ENCODE data around the gene WWP2.
"Not testable (repeated sequence)": the region's sequence is repeated elsewhere in the genome, so short reads cannot be mapped to it uniquely, and the experiment has no call there.

WWP2 gene

DNA sequence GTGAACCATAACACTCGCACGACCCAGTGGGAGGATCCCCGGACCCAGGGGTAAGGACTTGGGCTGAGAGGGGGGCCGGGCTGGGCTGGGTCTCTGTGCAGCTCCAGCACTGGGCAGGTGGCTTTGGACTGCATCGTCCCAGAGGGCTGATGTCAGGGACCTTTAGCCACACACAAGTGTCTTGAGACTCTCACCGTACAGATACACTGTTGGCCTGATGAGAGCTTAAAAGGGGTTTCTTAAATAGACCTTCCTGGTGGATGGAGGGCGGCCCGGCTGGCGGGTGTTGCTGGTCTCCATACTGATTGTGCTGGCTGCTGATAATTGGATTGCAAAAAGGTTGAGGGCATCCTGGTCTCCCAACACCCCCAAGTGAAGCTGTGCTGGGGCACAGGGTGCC is 167.3 kb downstream of the WWP2 start:
- no peak for DNase-seq

DNA sequence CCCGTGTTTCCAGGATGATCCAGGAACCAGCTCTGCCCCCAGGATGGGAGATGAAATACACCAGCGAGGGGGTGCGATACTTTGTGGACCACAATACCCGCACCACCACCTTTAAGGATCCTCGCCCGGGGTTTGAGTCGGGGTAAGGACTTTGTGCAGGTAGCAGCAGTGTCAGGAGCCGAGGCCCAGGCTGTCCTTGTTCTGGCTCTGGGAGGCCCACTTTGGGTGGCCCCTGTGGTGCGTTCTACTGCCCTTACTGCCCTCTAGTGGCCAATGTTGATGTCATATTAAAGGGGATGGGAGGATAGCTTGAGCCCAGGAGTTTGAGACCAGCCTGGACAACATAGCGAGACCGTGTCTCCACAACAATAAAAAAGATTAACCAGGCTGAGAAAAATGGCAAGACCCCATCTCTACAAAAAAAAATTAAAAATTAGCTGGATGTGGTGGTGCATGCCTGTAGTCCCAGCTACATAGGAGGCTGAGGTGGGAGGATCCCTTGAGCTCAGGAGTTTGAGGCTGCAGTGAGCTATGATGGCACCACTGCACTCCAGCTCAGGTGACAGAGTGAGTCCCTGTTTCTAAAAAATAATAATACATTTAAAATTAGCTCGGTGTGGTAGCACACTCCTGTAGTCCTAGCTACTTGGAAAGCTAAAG is 168.1 kb downstream of the WWP2 start:
- DNase-seq: no peak

DNA sequence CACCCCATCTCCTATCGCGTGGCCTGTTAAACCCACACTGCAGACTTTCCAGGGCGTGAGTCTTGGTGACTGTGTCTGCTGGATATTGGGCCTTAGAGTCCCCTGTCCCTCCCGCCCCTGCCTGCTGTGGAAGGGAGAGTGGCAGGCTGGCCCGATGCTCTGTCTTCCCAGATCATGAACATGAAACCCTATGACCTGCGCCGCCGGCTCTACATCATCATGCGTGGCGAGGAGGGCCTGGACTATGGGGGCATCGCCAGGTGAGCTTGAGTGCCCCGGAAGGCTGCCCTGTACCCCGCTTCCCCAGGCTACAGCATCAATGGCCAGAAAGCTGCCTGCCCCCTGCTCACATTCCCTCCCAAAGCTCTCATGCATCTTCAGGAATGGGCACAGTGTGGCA is 169.5 kb downstream of the WWP2 start:
- DNase-seq: no peak

DNA sequence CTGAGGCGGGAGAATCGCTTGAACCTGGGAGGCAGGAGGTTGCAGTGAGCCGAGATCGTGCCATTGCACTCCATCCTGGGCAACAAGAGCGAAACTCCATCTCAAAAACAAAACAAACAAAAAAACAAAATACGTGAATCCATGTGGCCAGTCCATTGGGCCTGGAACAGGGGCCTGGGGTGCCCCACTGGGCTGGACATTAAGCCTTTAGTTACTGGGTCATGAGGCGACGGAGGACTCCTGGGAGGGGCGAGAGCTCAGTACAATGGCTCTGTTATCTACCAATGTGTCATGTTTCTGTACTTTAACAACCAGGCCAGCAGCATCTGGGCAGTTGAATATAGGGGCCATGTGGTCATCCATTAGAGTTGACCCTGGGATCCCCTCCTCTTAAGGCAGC is 170.1 kb downstream of the WWP2 start:
- DNase-seq: no peak

DNA sequence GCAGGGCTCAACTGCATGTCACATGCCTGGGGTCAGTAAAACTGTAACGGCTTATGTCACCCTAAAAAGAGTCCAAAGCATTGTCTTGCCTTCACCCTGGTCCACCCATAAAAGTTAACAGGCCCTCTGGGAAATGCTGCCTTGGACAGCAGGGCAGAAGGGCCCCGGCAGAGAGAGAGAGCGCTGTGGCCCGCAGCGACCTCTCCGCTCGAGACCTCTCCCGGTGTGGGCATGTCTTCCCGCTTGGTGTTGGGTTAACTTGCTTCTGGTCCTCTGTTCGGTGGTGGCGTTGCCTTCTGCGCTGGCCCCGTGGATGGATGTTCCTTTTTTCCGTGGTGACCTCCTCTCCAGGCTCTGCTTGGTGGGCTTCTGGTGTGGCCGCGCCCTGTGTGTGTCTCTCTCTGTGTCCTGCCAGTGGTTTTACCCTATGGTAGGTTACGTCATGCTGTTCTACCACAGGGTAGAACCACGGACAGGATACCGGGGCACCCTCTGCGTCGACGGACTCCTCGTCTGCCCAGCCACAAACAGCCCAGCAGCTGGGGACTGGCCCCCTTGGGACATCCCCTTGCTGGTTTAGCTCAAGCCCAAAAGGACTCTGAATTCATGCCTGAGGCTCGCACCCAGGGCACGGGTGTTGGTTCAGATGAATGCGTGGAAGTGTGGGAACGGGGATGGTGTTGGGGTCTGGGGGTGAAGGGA is 170.7 kb downstream of the WWP2 start:
- no peak for DNase-seq

DNA sequence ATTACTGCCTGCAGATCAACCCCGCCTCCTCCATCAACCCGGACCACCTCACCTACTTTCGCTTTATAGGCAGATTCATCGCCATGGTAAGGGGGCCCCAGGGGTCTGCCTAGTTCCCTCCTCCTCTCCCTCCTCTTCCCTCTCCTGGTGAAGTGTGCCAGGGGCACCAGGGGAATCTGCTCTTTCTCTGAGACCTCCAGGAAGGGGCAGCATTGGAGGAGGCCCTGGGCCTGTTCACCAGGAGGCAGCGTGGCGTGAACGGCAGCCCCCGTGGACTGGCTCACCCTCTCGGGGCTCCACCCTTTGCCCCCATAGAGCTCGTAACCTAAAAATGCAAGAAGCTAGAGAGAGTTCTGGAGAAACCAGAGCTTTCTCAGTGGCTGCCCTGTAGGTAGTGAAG is 171.9 kb downstream of the WWP2 start:
- DNase-seq: no peak

DNA sequence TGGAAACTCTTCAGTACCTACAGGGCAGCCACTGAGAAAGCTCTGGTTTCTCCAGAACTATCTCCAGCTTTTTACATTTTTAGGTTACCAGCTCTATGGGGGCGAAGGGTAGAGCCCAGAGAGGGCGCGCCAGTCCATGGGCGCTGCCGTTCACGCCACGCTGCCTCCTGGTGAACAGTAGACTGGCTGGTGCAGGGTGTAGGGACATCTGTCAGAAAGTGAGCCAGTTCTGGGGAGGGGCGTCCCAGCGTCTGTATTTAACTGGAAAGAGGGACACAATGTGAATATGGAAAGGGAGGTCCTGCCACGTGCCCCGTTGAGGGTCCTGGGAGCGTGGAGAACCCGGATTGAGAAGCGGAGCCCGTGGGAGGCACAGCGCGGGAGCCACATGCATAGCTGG is 172.6 kb downstream of the WWP2 start:
- no peak for DNase-seq

DNA sequence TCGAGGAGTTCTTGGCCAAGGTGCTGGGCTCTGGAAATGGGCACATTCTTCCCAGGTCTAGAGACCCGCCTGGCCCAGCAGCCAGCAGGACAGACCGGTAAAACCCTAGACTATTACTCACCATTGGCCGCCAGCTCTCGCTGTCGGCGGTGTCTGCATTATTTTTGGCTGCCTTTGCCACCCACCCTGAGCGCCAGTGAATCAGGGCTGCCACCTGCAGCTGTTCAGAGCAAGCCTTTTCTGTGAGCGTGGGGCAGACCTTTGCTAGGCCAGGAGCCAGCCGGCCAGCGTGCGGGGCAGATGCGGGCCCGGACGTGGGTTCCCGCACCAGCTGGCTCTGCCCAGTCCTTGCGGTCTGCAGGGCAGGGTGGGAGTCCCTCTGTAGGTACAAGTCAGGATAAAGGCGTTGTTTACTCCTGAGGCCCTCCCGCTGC is 173.2 kb downstream of the WWP2 start:
- DNase-seq: no peak

DNA sequence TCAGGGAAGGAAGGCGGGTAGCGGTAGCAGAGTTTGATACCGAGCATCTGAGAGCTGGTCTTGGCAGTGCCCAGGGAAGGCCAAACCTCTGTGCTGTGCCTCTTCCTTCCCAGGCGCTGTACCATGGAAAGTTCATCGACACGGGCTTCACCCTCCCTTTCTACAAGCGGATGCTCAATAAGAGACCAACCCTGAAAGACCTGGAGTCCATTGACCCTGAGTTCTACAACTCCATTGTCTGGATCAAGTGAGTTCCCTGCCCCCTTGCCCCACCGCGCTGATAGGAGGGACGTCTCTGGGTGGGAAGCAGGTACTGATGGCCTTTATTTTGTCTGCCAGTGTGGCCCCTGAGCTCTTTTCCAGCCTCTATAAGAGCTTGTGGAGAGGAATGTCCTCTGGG is 173.6 kb downstream of the WWP2 start:
- no peak for DNase-seq

DNA sequence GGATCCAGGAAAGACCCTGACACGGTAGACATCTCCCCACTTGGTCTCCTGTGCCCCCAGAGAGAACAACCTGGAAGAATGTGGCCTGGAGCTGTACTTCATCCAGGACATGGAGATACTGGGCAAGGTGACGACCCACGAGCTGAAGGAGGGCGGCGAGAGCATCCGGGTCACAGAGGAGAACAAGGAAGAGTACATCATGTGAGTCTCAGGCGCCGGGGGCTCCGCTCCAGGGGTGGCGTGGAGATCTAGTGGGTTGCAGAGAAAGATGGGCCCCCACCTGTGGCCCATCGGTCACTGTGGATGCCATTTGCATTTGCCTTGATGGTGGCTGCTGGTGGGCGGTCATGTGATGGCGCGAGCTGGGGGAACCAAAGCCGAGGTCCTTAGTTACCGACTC is 174.1 kb downstream of the WWP2 start:
- no peak for DNase-seq

DNA sequence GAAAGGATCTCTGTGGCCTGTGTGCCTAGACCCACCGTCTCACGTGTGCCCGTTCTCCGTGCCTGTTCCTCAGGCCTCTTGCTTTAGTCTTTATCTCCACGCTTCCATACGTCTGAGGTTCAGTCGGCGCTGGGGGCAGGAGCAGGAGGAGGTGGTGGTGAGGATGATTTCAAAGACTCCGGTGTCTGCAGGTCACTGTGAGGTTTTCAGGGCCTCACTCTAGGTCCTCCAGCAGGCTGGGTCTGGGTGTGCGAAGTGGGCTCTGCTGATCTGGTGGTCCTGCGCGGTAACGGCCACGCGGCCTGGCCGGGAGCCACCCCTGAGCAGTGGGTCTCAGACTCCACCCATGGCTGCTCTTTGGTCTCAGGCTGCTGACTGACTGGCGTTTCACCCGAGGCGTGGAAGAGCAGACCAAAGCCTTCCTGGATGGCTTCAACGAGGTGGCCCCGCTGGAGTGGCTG is 174.6 kb downstream of the WWP2 start:
- no peak for DNase-seq

DNA sequence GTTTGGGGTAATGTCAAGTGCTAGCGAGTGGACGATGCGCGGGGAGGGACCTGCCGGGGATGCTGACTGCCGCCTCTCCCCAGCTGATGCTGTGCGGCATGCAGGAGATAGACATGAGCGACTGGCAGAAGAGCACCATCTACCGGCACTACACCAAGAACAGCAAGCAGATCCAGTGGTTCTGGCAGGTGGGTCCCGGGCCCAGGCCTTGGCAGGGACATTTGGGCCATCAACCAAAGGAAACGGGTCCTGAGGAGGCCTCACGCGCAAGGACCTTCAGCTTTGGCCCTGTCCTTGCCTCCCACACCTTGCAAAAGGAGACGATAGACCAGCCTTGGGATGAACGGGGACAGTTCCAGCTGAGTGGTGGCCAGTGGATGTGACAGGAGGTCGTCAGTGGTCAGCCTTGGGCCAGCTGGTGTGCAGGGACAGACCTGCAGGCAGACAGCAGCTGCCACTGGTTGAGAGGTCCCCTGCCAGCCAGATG is 175.4 kb downstream of the WWP2 start:
- DNase-seq: no peak

DNA sequence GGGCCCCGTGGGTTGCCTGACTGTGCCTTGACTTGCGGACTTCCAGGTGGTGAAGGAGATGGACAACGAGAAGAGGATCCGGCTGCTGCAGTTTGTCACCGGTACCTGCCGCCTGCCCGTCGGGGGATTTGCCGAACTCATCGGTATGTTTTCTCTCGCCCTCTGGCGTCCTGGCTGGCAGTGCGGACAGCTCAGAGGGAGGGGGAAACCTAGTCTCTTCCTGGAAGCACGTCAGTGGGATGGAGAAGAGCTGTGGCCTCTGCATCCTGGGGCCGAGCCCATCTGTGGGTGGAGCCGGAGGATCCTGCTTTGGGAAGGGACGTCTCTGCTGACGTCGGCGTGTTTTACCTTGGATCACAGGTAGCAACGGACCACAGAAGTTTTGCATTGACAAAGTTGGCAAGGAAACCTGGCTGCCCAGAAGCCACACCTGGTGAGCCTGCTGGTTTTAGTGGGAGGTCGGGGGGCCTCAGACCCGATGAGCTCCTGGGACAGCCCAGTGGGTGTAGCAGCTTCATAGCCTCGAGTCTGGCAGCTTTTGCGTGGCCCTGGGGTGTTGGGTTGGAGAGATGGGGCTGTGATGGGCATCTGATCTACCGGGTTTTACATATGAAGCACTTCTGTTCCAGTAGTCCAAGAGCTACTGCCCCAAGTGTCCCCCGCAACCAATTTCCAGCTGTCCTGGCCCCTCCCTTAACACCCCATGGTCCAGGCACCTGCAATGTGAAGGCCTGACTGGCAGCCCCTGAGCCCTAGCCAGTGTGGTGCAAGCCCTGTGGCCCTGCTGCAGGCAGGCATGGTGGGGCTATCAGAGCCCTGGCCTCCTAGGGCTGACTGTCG is 177.1 kb downstream of the WWP2 start:
- DNase-seq: no peak

DNA sequence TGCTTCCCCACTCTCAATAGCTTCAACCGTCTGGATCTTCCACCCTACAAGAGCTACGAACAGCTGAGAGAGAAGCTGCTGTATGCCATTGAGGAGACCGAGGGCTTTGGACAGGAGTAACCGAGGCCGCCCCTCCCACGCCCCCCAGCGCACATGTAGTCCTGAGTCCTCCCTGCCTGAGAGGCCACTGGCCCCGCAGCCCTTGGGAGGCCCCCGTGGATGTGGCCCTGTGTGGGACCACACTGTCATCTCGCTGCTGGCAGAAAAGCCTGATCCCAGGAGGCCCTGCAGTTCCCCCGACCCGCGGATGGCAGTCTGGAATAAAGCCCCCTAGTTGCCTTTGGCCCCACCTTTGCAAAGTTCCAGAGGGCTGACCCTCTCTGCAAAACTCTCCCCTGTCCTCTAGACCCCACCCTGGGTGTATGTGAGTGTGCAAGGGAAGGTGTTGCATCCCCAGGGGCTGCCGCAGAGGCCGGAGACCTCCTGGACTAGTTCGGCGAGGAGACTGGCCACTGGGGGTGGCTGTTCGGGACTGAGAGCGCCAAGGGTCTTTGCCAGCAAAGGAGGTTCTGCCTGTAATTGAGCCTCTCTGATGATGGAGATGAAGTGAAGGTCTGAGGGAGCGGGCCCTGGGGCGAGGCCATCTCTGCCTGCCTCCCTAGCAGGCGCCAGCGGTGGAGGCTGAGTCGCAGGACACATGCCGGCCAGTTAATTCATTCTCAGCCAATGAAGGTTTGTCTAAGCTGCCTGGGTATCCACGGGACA is 177.9 kb downstream of the WWP2 start:
- DNase-seq: no peak

DNA sequence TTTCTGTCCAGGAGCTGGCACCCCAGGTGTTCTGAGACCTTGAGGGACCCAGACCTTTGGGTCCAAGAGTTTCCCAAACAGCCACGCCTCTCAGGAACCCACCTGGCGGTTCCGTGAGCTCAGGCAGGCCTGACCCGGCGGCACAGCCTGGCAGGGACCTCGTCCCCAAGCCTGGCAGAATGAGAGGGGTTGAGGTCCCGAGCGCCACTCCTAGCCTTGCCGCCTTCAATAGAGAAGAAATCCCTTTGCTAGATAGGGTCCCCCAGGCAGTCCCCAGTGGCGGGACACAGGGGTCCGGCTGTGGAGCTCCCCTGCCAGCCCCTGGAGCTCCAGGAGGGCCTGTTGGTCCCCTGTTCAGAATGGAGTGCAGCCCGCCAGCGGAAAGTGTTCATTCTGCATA is 178.5 kb downstream of the WWP2 start:
- DNase-seq: no peak

DNA sequence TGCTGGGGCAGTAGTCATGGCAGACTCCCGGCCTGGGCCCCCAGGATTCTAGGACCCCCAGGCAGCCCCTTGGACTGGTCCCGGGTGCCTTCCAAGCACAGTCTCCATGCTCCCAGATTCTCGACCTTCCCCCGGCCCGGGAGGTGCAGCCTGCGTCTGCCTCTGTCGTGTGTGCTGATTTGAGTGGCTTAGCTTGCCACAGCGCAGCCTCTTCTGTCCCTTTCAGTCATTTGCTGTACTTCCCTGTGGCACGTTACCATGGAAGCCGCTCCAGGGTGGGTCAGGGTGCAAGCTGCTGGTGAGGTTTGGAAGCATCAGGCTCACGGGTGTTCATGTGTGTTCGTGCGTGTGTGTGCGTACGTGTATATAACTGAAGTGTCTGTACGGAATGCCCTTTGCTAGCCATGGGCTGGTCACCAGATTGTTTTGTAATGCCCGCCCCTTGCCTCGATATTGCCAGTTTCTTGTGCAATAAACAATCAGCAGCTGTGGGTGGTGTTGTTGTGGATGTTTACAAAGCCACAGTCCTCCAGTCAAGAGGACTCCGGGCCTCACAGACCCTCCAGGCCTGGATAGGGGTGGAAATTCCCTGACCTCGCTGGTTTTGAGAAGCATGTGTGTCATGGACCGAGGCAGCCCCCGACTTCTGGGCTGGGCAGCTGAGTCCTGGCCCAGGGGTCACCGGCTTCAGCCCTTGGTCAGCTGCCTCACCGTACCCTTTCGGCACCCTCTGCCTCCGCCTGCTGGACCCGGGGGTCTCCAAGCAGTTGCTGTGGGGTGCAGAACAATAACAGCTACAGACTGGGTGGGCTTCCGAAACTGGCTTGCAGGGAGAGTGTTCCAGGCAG is 179.3 kb downstream of the WWP2 start:
- no peak for DNase-seq

DNA sequence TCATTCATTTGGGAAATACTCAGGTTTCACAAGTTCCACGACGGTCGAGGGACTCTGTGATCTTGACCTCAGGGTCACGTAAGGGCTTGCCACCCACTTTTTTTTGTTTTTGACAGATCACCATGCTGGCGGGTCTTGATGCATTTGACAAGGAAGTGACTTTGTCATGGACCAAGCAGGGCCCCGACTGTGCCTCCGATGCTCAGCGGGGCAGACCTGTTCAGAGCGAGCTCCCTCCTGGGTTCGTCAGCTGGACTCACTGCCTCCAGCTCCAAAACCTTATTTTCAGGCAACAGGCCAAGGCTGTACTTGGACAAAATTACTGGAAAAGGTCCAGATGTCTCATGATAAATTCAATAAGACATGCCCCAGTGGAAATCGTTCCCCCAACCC is 180.0 kb downstream of the WWP2 start:
- DNase-seq: no peak

DNA sequence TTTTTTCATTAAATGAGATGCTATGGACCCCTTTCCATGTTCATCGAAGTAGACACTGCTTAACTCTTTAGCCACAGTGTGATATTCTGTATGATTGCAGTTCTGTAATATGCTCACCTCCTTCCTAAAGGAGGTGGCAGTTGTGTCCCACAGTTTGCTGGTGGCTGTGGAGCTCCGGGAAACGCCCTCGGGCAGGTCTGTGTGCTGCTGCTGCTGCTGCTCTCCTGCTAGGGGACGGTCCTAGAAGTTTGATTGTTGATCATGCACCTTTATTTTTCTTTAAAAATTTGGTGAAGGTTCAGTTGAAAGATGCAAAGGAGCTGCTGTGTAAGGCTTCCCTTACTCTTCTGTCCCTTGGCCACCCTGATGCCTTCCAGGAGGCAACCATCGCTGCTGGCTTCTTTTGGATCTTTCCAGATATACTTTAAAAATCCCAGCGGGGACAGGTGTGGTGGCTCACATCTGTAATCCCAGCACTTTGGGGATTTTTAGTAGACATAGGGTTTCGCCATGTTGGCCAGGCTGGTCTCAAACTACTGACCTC is 180.6 kb downstream of the WWP2 start:
- DNase-seq: no peak

DNA sequence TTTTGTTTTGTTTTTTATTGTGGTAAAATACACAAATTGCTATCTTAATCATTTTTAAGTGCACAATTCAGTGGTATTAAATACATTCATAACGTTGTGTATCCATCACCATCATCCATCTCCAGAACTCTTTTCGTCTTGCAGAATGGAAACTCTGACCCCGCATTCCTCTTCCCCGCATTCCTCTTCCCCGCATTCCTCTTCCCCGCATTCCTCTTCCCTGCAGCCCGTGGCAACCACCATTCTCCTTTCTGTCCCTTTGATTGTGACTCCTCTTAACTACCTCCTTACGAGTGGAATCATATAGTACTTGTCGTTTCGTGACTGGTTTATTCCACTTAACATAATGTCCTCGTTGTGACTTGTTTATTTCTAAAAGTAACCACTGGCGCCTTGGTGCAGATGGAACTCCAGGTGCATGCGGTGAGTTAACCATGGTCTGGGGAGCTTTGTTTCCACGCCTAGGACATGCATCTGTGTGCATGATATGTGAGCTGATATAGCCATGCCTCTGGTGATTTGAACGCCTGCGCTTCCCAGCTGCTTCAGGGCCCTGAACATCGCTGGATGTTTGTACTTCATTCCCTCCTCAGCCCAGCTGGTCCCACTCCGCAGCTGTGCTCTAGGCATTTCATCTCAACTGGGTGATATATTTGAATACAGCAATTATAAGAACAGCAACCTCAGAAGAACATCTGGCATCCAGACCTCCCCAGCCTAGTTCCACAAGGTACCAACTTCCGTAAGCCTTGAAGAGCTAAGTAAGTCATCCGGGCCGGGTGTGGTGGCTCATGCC is 181.3 kb downstream of the WWP2 start:
- DNase-seq: not testable (repeated sequence)

DNA sequence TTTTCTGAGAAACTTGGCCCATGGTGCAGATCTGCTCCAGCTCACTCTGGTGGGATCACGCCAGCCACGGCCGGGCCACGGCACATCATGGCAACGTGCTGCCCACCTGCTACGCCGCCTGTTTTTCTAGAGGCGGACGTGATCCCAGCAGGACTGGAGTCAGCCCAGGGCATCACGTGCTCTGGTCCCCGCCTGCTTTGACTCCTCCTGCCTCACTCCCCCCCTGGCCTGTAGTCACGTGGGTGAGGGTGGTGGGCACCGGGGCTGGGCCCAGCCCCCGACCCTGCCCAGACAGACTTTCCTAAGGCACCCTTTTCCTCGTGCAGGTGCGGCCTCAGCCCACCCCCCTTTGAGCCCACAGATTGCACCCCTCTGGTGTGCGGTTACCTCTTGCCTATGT is 188.3 kb downstream of the WWP2 start:
- not testable (repeated sequence) for DNase-seq
